GM04504 (cell line): ENCODE results near the gene ZNF511.

Experiments
- DNase-seq: peaks from one replicate; pipeline ENCODE4 v3.0.0-alpha.2; 2012; ENCODE audit warnings: low read depth

ZNF511 gene

DNA sequence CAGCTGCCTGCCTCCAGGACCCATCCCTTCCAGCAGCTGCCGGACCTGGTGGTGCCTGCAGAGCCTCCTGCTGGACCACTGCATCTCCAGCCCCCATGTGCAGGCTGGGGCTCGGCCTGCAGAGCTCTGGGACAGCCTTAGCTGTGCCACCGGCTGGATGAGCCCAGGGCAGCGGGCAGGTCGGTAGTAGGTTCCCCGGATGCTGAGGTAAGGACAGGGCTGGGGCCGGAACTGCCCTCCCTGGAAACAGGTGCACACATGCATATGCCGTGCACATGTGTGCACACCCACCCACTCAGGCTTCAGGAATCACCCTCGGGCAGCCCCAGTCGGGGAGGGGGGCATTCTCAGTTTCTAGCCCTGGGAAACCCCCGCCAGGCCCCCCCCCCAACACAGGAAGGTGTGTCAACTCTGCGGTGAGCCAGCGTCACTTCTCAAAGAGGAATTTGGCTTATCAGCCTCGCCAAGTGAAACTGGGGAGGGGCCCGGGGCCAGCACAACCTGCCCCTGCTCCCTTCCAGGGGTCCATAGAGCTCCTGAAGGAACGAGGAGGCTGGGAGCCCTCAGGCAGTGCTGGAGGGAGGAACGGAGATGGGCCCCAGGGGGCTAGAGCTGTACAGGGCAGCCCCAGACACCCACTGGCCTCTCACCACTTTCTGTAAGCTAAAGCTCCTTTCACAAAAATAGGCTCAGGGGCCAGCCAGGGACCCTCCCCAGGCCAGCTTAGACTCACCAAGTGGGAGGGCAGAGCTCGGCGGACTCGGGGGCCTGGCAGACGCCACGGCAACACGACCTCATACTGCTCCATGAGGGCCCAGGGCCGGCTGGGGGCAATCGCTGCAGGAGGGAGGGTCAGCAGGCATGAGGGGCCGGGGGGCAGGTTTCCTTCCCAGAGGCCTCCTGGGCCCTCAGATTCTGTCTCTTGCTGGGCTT, 33.7 kb upstream of the ZNF511 start:
- DNase-seq = no peak

- no peak for DNase-seq
These were observed 33.0 kb upstream of the ZNF511 start for GRCh38 chr10:133275684-133276092.

DNA sequence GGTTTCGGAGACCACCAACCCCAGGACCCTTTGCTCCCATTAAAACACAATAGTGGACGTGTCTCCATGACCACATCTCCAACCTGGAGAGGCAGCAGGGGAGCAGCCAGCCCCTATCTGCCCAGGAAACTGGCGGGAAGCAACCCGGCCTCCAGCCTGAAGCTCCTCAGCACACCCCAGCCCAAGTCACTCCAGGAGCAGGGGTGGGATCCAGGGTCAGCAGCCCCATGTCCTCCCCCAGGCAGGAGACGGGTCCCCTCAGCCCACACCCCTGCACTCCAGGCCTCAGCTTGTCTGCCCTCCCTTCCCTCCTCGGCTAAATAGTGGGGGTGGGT, 32.6 kb upstream of the ZNF511 start:
- no peak for DNase-seq

- no peak for DNase-seq
These were observed 32.1 kb upstream of the ZNF511 start, which contains the start of gene ADAM8 for GRCh38 chr10:133276435-133277201. TSS of gene ADAM8 (minus strand) at chr10:133276868. CDS start at chr10:133276817, 51 bp downstream.

GRCh38 chr10:133277277-133277992, 31.3 kb upstream of the ZNF511 start:
- DNase-seq = no peak

DNA sequence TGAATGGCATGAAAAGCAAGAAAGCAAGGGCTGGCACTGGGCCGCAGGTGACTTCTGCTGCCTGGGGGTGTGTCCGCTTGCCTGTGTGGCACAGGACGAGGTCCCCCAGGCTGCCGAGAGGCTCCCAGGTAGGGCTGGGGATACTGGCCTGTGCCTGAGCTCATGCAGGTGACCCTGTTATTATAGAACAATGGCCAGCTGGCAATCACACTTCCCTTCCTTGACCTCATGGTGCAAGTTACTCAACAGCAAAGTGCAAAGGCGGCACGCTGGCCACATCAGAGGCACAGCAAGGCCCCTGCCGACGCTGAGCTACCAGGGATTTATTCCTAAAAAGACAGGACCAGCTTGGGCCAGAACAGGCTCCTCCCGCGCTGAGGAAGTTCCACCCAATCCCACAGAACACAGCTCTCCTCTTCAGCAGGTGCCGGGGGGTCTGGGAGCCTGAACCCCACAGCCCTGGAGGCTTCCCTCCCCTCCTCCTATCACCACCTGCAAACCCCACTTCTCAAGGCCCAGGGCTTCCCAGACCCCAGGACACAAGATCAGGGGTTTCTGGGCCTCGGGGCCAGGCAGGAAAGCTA, 30.6 kb upstream of the ZNF511 start:
- DNase-seq = no peak

GRCh38 chr10:133278577-133279265, 30.0 kb upstream of the ZNF511 start:
- DNase-seq = no peak

GRCh38 chr10:133279326-133280226, 29.1 kb upstream of the ZNF511 start:
- DNase-seq = no peak

DNA sequence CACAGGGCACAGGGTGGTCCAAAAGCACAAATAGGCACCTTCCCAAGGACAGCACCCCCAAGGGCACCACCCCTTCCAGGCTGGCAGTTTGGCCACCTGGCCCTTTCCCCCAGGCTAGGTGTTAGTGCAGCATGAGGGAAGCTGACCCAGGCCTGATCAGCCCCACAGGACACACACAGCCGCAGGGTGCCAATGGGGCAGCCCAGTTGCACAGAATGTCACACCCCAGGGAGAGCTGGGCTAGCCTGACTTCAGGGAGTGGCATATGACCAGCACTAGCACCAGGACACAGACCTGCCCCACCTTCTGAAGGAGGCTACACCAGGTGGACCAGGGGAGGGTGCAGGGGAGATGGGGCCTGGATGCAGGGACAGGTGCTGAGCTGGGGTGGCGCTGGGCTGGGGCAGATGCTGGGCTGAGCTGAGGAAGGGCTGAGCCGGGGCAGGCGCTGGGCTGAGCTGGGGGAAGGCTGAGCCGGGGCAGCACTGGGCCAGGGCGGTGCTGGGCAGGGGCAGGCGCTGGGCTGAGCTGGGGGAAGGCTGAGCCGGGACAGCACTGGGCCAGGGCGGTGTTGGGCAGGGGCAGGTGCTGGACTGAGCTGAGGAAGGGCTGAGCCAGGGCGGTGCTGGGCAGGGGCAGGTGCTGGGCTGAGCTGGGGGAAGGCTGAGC, 28.2 kb upstream of the ZNF511 start:
- no peak for DNase-seq

DNA sequence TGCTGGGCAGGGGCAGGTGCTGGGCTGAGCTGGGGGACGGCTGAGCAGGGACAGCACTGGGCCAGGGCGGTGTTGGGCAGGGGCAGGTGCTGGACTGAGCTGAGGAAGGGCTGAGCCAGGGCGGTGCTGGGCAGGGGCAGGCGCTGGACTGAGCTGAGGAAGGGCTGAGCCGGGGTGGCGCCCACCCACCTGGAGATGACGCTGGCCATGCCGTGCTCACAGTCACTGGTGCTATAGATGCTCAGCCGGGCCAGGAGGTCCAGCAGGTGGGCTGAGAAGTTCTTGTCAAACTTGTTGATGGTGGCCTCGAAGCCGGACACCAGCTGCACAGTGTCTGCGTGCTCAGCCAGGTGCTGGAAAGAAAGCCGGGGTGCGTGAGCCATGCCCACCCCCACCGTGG, 27.6 kb upstream of the ZNF511 start:
- DNase-seq = no peak

GRCh38 chr10:133281628-133282372, 26.9 kb upstream of the ZNF511 start:
- no peak for DNase-seq

DNA sequence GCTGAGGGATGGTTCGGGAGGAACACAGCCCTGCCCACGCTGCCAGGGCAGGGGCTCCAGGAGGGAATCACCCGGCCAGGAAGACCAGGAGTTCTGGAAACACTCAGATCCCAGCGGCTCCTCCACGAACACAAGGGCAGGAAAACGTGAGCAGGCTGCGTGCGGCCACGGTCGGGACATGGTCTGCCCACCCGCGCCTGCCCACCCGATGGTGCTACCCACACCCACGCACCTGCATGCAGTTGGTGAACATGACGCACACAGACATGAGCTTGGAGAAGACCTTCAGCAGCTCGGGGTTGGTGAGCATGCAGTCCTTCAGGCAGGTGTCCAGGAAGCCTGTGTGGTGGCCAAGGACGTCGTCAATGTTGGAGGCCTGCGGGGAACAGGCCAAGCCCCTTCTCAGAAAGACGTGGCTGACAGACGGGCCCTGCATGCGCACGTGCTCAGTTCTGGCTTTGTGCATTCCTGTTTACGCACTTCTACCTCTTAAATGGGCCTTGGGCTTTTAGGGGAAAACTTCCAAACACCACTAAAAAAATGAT, 25.8 kb upstream of the ZNF511 start:
- DNase-seq = no peak

GRCh38 chr10:133283931-133284330, 24.8 kb upstream of the ZNF511 start:
- DNase-seq = no peak

GRCh38 chr10:133285217-133285616, 23.5 kb upstream of the ZNF511 start:
- DNase-seq = no peak

- no peak for DNase-seq
These were observed 22.3 kb upstream of the ZNF511 start for GRCh38 chr10:133286366-133286765.

DNA sequence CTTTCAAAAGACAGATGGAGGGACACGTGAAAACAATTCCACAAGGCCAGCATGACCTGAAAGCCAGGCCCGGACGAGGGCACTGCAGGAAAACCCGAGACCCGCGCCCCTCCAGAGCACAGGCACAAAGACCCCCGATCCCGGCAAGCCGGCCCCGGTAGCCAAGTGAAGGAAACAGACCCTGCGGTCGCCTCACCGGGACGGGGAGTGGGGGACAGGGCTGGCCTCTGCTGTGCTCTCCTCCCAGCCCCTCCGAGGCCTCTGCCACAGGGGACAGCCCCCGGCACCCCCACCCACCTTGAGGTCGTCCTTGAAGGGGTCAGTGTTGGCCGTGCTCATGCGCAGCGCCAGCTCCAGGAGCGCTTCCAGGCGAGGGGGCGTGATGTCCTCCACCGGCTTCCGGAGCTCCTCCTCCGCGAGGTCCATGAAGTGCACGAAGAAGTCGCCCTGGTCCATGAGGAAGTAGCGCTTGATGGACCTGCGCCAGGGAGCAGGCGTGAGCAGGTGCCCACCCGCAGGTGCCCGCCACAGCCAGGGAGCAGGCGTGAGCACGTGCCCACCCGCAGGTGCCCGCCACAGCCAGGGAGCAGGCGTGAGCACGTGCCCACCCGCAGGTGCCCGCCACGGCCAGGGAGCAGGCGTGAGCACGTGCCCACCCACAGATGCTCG, 20.7 kb upstream of the ZNF511 start:
- no peak for DNase-seq

DNA sequence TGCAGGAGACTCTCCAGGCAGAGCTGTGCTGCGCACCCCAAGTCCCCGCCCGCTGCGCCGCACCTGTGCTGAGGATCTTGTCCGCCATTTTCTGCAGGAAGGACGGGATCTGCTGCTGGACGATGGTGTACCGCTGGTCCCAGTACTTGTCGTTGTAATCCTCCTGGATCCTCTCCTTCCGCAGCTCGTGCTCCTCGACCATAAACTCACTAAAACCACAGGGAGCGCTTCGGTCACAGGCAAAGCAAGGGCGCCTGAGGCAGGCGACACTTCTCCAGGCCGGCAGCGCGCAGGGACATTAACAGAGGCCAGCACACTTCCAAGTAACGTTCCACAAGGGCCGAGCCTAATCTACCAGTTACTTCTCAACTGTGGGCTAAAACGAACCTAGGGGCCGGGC, 19.0 kb upstream of the ZNF511 start:
- DNase-seq = no peak
